Measurements from ENCODE around the gene CLK1. TPM values are rescaled to one million over a fixed set of nuclear protein-coding genes. Genes with fewer than 3 reads are reported as not detected.

CLK1 gene
- polyA plus RNA-seq, 2 of the 4 experiments (the other 2 are of a cell fraction): 35.5 to 88.3 TPM

GRCh38 chr2:200901459-200902072, 37.1 kb upstream of the CLK1 start:
- WGBS (ENCODE audit: missing lambda C conversion rate): 4% methylated on average over 4 of the region's 4 CpGs
- CTCF ChIA-PET: interaction anchor here (0.6 to 8.2 kb wide), 41 partner anchors 9 to 332 kb away, joined by 3 to 150 read pairs (median 4); partner anchors contain the start of genes CASP10 and ORC2
- FAIRE-seq: peak; percentile 49

GRCh38 chr2:200899482-200899881, 35.0 kb upstream of the CLK1 start:
- Histone ChIP-seq H3K4me3 (no peak overlapping the region), H3K4me2 (no peak overlapping the region), H3K27ac (no peak overlapping the region), H3K4me1 (peaks cover 12% of the 10 kb centered on the region; the same call in 1 of the 3 replicates), H3K9me3 (no peaks in the 10 kb centered on the region)
- no peak for DNase-seq (ENCODE audit: low read depth in 1 of 2, low spot score in 1 of 2)
- POLR2A ChIA-PET: no interaction called here
- no peak for FAIRE-seq
- ATAC-seq: no peak
- TF ChIP-seq USF2 (IDR thresholded peaks at IDR 0.05) (no peak), MAFK (IDR thresholded peaks at IDR 0.05; ENCODE audit: partially characterized antibody) (peak; percentile 76)
- CTCF ChIA-PET: interaction anchor here (0.6 to 1.2 kb wide), 5 partner anchors 76 to 969 kb away, joined by 3 to 4 read pairs (median 4); no protein-coding TSS in a partner anchor

More at GRCh38 chr2:200901459-200902072, 37.1 kb upstream of the CLK1 start:
- H3K4me1 ChIP-seq: peaks cover 12% of the 10 kb centered on the region; the same call in 1 of the 3 replicates
- no peak overlapping the region for H3K4me3 ChIP-seq
- H3K9me3 ChIP-seq: no peaks in the 10 kb centered on the region
- H3K27ac ChIP-seq: no peak overlapping the region
- ATAC-seq (peak; percentile 95 to 98), DNase-seq (ENCODE audit: low read depth in 1 of 2, low spot score in 1 of 2) (peak; percentile 90 to 94)
- POLR2A ChIA-PET: interaction anchor here (0.6 to 1.2 kb wide), 4 partner anchors 12 to 332 kb away, joined by 3 to 9 read pairs (median 4); partner anchors contain the start of genes CLK1, NIF3L1 and PPIL3
- H3K4me2 ChIP-seq: no peak overlapping the region
- TF ChIP-seq CHD2 (IDR thresholded peaks at IDR 0.05; ENCODE audit: low read length, partially characterized antibody): no peak
- no peak for TF ChIP-seq MYC (IDR thresholded peaks at IDR 0.05; ENCODE audit: borderline replicate concordance, low read length)
- peak; percentile 83 for TF ChIP-seq SMC3 (IDR thresholded peaks at IDR 0.05)
- no peak for TF ChIP-seq TFCP2L1 (CRISPR knock-in tag; IDR thresholded peaks at IDR 0.05)
- peak; percentile 87 for TF ChIP-seq CTCF (IDR thresholded peaks at IDR 0.05)
- no peak for TF ChIP-seq CBX2 (IDR thresholded peaks at IDR 0.05; ENCODE audit: borderline replicate concordance, low read depth)
- TF ChIP-seq RAD21 (conservative IDR thresholded peaks at IDR 0.05 in 1 of 2, IDR thresholded peaks at IDR 0.05 in 1 of 2): peak; percentile 85 to 88

- peak within 1 kb of the TSS; percentile 89 to 93 for H3K27ac ChIP-seq
- peak; percentile 94 to 95 for ATAC-seq
- peak; percentile 70; the same call in 1 of the 2 replicates for TF ChIP-seq GATA3 (IDR thresholded peaks at IDR 0.05; ENCODE audit: borderline replicate concordance)
- TF ChIP-seq PBX3 (IDR thresholded peaks at IDR 0.05): no peak
- no peak for TF ChIP-seq CBX8 (IDR thresholded peaks at IDR 0.05)
- peak; percentile 44; the same call in 1 of the 2 replicates for TF ChIP-seq HOXB5 (CRISPR knock-in tag; IDR thresholded peaks at IDR 0.05)
- TF ChIP-seq KDM5A (IDR thresholded peaks at IDR 0.05): peak; percentile 46
- no peak for TF ChIP-seq CTCF (IDR thresholded peaks at IDR 0.05)
- TF ChIP-seq MAX (IDR thresholded peaks at IDR 0.05): peak; percentile 91
- peak; percentile 85 for TF ChIP-seq JUN (IDR thresholded peaks at IDR 0.05)
- TF ChIP-seq BCL3 (IDR thresholded peaks at IDR 0.05): peak; percentile 58; the same call in 2 of the 3 replicates
- peak; percentile 81; the same call in 1 of the 2 replicates for TF ChIP-seq KDM1A (IDR thresholded peaks at IDR 0.05; ENCODE audit: low read depth)
- TF ChIP-seq FOSL2 (IDR thresholded peaks at IDR 0.05): no peak
- TF ChIP-seq FOSL2 (CRISPR knock-in tag; IDR thresholded peaks at IDR 0.05): peak; percentile 42
- peak; percentile 26 for TF ChIP-seq POLR2A (IDR thresholded peaks at IDR 0.05; ENCODE audit: low read length)
- TF ChIP-seq E2F6 (IDR thresholded peaks at IDR 0.05; ENCODE audit: borderline replicate concordance, low read depth): peak; percentile 78; the same call in 1 of the 2 replicates
- peak; percentile 58; the same call in 1 of the 2 replicates for TF ChIP-seq MYC (IDR thresholded peaks at IDR 0.05; ENCODE audit: borderline replicate concordance, low read length)
These were observed 24.5 kb upstream of the CLK1 start, which contains the start of the genes NIF3L1 and PPIL3 for GRCh38 chr2:200888704-200889625. Gene NIF3L1, plus strand, starts transcription at chr2:200889371. Its CDS starts 2,573 bp downstream, at chr2:200891944. Gene PPIL3, minus strand, starts transcription at chr2:200889077. Its CDS starts 1,462 bp downstream, at chr2:200887615.

More at GRCh38 chr2:200888704-200889625, 24.5 kb upstream of the CLK1 start, which contains the start of the genes NIF3L1 and PPIL3:
- Histone ChIP-seq H3K4me3 (peak within 1 kb of the TSS; percentile 75), H3K4me2 (peak within 1 kb of the TSS; percentile 97), H3K9me3 (no peaks in the 10 kb centered on the region), H3K4me1 (peaks cover 12% of the 10 kb centered on the region; the same call in 2 of the 3 replicates)
- WGBS (ENCODE audit: missing lambda C conversion rate): 2% methylated on average over 50 of the region's 50 CpGs
- FAIRE-seq (no peak), DNase-seq (ENCODE audit: low read depth in 1 of 2, low spot score in 1 of 2) (peak; percentile 86 to 99)
- CTCF ChIA-PET: interaction anchor here (1.1 to 1.4 kb wide), 3 partner anchors 12 to 176 kb away, joined by 3 to 6 read pairs (median 3); no protein-coding TSS in a partner anchor
- POLR2A ChIA-PET: interaction anchor here (0.5 to 1.9 kb wide), 19 partner anchors 12 to 294 kb away, joined by 3 to 27 read pairs (median 4); partner anchors contain the start of genes BZW1, CASP10 and CLK1
